Right lobe of liver (tissue), 6 donors: Measurements from ENCODE around the gene SPTBN1. TPM values are rescaled to one million over a fixed set of nuclear protein-coding genes. Genes with fewer than 3 reads are reported as not detected.

Source experiments
- ATAC-seq, 4 donors: fragments of 200-7000 bp; cut with Tn5 transposase; one replicate each; pipeline ENCODE4 v1.9.1; 2020; ENCODE audit warnings: mild to moderate bottlenecking in 4 of 4, moderate library complexity in 4 of 4
- DNase-seq, 3 donors: peaks; one replicate each; pipeline ENCODE4 v3.0.0-alpha.2; 2020
- H3K27ac ChIP-seq, 3 donors: fragments of 200-600 bp; one replicate each; pipeline ENCODE4 v1.8.0; 2022
- H3K27me3 ChIP-seq, 2 donors: fragments of 200-600 bp; one replicate each; pipeline ENCODE4 v1.8.0; 2022
- H3K36me3 ChIP-seq, 4 donors: fragments of 200-600 bp; sonication (generic) in 1 of 4; one replicate each; pipeline versions ENCODE4 v1.5.1 to v1.8.0; 2017 to 2022; ENCODE audit warnings: control low read depth in 1 of 4
- H3K4me1 ChIP-seq, 4 donors: fragments of 200-600 bp; sonication (generic) in 1 of 4; one replicate each; pipeline versions ENCODE4 v1.5.1 to v1.8.0; 2017 to 2022; ENCODE audit warnings: control low read depth in 1 of 4
- H3K4me3 ChIP-seq, 3 donors: fragments of 200-600 bp; one replicate each; pipeline ENCODE4 v1.8.0; 2022
- H3K9me3 ChIP-seq, 4 donors: fragments of 200-600 bp; sonication (generic) in 1 of 4; one replicate each; pipeline versions ENCODE4 v1.5.1 to v1.8.0; 2017 to 2022; ENCODE audit warnings: control low read depth in 1 of 4
- POLR2A ChIP-seq: fragments of 450-650 bp; IDR thresholded peaks from one replicate; pipeline ENCODE4 v1.6.1; 2017; ENCODE audit warnings: antibody characterized with exemption, mild to moderate bottlenecking
- WGBS: methylation state at CpG from one replicate; pipeline ENCODE4 v1.1.6; 2018; ENCODE audit warnings: low coverage, low lambda C conversion rate; ENCODE audit not compliant: insufficient coverage; ENCODE audit errors: missing lambda C conversion rate; 5-methylcytosine and 5-hydroxymethylcytosine counted together
- intact Hi-C, 2 donors: fragments of 100-400 bp; cut with DNase I; formaldehyde crosslinking; loops; one replicate each; pipeline versions ENCODE4 v1.11.2 to v1.14.1; 2022
- total RNA-seq, 6 experiments: library from RNA; depleted of rRNA in 2 of 6; stranded (reverse); fragments of >200 nt in 2 of 6; fragmentation: NEBNext Ultra II Directional in 3 of 6; extraction: Animal tissue kit (Norgen Biotek cat#: 25700) in 3 of 6; gene quantifications; one replicate each; pipeline versions ENCODE4 v1.1.0 to v1.2.4, GENCODE V29; 2016 to 2023
- TF ChIP-seq, protein P1 (sequence below), 4 donors: fragments of 200-600 bp in 3 of 4; fragments of 450-650 bp in 1 of 4; IDR thresholded peaks; one replicate each; pipeline versions ENCODE4 v1.5.1 to v1.8.0; 2016 to 2022; ENCODE audit warnings: antibody characterized with exemption in 4 of 4, mild to moderate bottlenecking in 2 of 4
- donor health status: DM: no; HTN: yes; CAD: no.
- donor health status: DM: no; HTN: no; CAD: no.
- donor health status: DM: no; HTN: no; CAD: no.
- donor health status: DM: no; HTN: yes; CAD: no.
- donor health status: DM: no; HTN: yes; CAD: no.

SPTBN1 gene
- total RNA-seq, 6 experiments from 2014 or later: 107 to 315 (median 227) TPM

DNA sequence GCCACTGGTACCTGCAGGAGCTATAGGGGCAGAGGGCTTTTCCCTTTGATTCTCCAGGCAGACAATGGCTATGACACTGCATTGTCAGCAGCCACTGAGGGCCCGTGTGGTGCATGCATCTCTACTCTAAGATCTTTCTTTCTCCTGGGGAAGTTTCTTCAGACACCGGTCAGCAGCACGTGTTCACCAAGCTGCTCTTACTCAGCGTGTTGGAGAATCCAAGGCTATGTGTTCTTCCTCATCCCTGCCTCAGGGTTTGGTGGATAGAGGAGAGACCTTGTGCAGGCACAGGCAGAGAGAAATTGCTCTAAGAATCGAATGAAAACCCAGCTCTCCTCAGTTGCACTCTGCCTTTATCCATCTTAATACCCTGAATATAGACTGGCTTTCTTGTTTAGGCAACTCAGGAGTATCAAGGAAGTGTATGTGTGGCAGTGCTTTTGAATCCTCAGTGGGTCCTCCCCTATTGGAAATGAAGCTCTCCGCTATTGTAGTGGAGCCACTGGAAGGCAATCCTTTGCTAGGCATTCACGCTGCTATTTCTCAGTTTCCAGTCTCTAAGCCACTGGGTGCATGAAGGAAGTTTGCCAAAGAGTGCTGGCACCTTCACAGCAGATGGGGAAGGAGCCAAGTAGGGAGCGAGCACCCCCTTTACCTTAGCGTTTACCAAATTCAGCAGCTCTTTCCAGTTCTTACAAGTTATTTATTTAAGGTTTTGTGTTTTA is 180.4 kb downstream of the SPTBN1 start:
- DNase-seq (no peak), ATAC-seq (no peak)
- H3K36me3 ChIP-seq: peaks cover 7 to 33% (median 20%) of the 10 kb centered on the region in 4 donors
- H3K27me3 ChIP-seq: no peaks in the 10 kb centered on the region
- no peaks in the 10 kb centered on the region for H3K9me3 ChIP-seq
- no peak for TF ChIP-seq POLR2A
- TF ChIP-seq, protein P1, sequence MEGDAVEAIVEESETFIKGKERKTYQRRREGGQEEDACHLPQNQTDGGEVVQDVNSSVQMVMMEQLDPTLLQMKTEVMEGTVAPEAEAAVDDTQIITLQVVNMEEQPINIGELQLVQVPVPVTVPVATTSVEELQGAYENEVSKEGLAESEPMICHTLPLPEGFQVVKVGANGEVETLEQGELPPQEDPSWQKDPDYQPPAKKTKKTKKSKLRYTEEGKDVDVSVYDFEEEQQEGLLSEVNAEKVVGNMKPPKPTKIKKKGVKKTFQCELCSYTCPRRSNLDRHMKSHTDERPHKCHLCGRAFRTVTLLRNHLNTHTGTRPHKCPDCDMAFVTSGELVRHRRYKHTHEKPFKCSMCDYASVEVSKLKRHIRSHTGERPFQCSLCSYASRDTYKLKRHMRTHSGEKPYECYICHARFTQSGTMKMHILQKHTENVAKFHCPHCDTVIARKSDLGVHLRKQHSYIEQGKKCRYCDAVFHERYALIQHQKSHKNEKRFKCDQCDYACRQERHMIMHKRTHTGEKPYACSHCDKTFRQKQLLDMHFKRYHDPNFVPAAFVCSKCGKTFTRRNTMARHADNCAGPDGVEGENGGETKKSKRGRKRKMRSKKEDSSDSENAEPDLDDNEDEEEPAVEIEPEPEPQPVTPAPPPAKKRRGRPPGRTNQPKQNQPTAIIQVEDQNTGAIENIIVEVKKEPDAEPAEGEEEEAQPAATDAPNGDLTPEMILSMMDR (IDR thresholded peaks at IDR 0.05): no peak
- WGBS: 50% methylated on average over 8 of the region's 9 CpGs
- intact Hi-C loops: no loop called here
- H3K4me1 ChIP-seq: peaks cover 0 to 65% (median 24%) of the 10 kb centered on the region in 4 donors
- H3K4me3 ChIP-seq: no peak overlapping the region
- H3K27ac ChIP-seq: peak overlapping the region in 2 of 3 donors; percentile 7 to 91

DNA sequence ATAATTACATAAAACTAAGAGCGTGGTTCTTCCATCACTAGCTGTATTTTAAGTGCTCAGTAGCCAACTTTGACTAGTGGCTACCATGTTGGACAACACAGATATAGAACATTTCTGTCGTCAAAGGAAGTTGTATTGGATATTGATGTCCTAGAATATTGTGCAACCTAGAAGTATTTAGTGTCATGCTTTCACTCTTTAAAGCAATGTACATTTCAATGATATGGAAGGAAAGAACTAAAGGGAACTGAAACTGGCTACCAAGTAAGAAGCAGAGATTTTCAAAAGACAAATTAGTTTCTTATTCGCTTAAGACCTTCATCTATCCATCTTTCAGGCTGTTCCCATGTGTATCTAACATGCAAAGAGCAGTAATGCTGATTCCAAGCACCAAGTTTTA is 182.0 kb downstream of the SPTBN1 start:
- TF ChIP-seq POLR2A: no peak
- TF ChIP-seq, protein P1 (IDR thresholded peaks at IDR 0.05): no peak
- 68% methylated on average over 3 of the region's 3 CpGs for WGBS
- intact Hi-C loops: no loop called here
- no peak for ATAC-seq
- Histone ChIP-seq H3K4me1 (peaks cover 0 to 62% (median 21%) of the 10 kb centered on the region in 4 donors), H3K9me3 (no peaks in the 10 kb centered on the region), H3K36me3 (peaks cover 2 to 25% (median 17%) of the 10 kb centered on the region in 4 donors), H3K27me3 (no peaks in the 10 kb centered on the region), H3K27ac (no peak overlapping the region), H3K4me3 (no peak overlapping the region)
- no peak for DNase-seq

DNA sequence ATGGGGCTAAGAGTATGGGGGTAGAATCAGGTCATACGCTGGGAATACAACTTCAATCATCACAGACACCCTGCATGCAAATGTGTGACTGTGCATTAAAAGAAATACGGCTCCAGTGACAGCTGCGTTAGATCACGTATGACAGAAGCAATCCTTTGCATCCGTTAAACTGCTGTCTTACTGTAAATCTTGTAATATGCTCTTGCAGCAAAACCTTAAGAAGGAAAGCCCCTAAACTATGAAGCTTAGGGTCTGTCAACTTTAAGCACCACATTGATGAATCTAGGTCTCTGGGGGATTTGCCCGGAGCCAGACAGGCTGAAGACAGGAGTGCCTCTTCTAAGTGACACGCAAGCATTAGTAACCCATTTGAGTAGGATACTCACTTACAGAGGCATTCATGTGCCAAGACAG is 182.7 kb downstream of the SPTBN1 start:
- Histone ChIP-seq H3K4me3 (no peak overlapping the region), H3K9me3 (no peaks in the 10 kb centered on the region), H3K36me3 (peaks cover 2 to 30% (median 19%) of the 10 kb centered on the region in 4 donors), H3K4me1 (peaks cover 0 to 58% (median 18%) of the 10 kb centered on the region in 4 donors), H3K27me3 (no peaks in the 10 kb centered on the region), H3K27ac (no peak overlapping the region)
- intact Hi-C loops: no loop called here
- WGBS: 63% methylated on average over 6 of the region's 7 CpGs
- no peak for TF ChIP-seq POLR2A
- TF ChIP-seq, protein P1 (IDR thresholded peaks at IDR 0.05): no peak
- DNase-seq: no peak
- no peak for ATAC-seq

DNA sequence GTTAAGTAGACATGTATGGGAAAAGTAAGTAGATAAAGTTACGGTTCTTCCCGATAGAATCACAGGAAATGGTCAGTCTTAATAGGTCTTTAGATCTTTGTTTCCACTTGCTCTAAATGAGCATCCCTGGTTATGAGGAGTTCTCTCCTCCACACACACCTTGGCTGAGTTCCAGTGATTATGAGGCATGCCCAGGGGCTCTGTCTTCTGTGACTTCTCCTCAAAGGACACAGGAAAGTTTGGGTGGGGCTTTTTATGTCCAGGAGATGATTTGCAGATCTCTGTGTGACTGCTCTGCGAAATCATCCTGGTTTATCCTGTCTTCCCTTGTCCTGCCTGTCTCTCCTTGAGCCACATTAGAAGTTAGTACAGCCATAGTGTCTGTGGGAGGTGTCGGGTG is 183.5 kb downstream of the SPTBN1 start:
- WGBS: 75% methylated on average over 4 of the region's 4 CpGs
- Histone ChIP-seq H3K9me3 (no peaks in the 10 kb centered on the region), H3K4me1 (peaks cover 0 to 50% (median 14%) of the 10 kb centered on the region in 4 donors), H3K27me3 (no peaks in the 10 kb centered on the region), H3K4me3 (no peak overlapping the region), H3K27ac (no peak overlapping the region), H3K36me3 (peaks cover 2 to 34% (median 22%) of the 10 kb centered on the region in 4 donors)
- intact Hi-C loops: no loop called here
- TF ChIP-seq, protein P1 (IDR thresholded peaks at IDR 0.05): no peak
- TF ChIP-seq POLR2A: no peak
- no peak for DNase-seq
- ATAC-seq: no peak
